Measurements from ENCODE around the gene PARN.

DNA sequence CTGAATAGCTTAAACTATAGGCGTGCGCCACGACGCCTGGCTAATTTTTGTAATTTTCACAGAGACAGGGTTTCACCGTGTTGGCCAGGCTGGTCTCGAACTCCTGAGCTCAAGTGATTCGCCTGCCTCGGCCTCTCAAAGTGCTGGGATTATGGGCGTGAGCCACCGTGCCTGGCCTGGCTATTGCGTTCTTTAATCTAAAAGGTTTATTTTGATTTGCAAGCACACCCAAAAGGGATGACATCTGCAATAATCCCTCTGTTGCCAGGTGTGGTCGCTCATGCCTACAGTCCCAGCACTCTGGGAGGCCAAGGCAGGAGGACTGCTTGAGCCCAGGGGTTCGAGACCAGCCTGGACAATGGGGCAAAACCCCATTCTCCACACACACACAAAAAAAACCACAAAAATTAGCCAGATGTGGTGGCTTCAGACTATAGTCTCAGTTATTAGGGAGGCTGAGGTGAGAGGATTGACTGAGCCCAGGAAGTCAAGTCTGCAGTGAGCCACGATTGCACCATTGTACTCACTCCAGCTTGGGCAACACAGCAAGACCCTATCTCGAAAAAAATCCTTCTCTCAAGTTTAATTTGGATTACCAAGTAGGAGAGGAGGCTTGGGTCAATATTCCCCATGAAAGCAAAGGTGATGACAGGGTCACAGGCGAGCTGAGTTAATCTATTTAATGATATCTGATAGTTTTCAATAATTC, 144.1 kb downstream of the PARN start:
- TF ChIP-seq POLR2AphosphoS5 (IDR thresholded peaks at IDR 0.05), result no peak
- TF ChIP-seq POLR2A (IDR thresholded peaks at IDR 0.05), result no peak

All from breast epithelium (tissue), 3 donors.